H1 (cell line): ENCODE measurements around the gene DAP. TPM values are rescaled to one million over a fixed set of nuclear protein-coding genes. Genes with fewer than 3 reads are reported as not detected.

ENCODE experiments used
- BRCA1 ChIP-seq: IDR thresholded peaks from 2 replicates; pipeline ENCODE4 v1.6.1; 2012; ENCODE audit warnings: low read depth, low read length, improper control_type of control experiment
- EZH2 ChIP-seq: fragments of 200-600 bp; sonication (generic); IDR thresholded peaks from 2 replicates; pipeline ENCODE4 v1.7.1; 2012; ENCODE audit warnings: low read depth, mild to moderate bottlenecking, moderate library complexity, low read length, inconsistent platforms; ENCODE audit not compliant: severe bottlenecking
- GABPA ChIP-seq: IDR thresholded peaks from 2 replicates; pipeline ENCODE4 v1.6.1; 2011; ENCODE audit warnings: mild to moderate bottlenecking, low read length, moderate library complexity, borderline replicate concordance; ENCODE audit not compliant: insufficient read depth
- JUN ChIP-seq: IDR thresholded peaks from 2 replicates; pipeline ENCODE4 v1.6.1; 2011; ENCODE audit warnings: low read depth, mild to moderate bottlenecking, improper control_type of control experiment, low read length
- RNF2 ChIP-seq: fragments of 200-900, 300-1000 bp; sonication (generic); IDR thresholded peaks from 2 replicates; pipeline ENCODE4 v1.7.1; 2016; ENCODE audit warnings: borderline replicate concordance, low read depth, mild to moderate bottlenecking, antibody characterized with exemption, low read length; ENCODE audit not compliant: poor library complexity, severe bottlenecking; ENCODE audit errors: missing control alignments
- SIRT6 ChIP-seq: IDR thresholded peaks from one replicate; pipeline ENCODE4 v1.7.1; 2012; ENCODE audit warnings: low read length, inconsistent platforms
- SP4 ChIP-seq: IDR thresholded peaks from 2 replicates; pipeline ENCODE4 v1.6.1; 2012; ENCODE audit warnings: low read length, inconsistent platforms
- YY1 ChIP-seq: IDR thresholded peaks from 2 replicates; pipeline ENCODE4 v1.6.1; 2011; ENCODE audit warnings: low read depth, mild to moderate bottlenecking, low read length
- polyA plus RNA-seq, 7 experiments: library from polyadenylated mRNA; depleted of rRNA in 3 of 7; stranded (reverse) in 5 of 7; unstranded in 2 of 7; fragments of >200 nt in 5 of 7; fragments of 200-250 nt in 2 of 7; gene quantifications; 1 replicate in 5 of 7; 2 replicates in 1 of 7; 4 replicates in 1 of 7; pipeline versions ENCODE4 v1.2.1 to v1.2.3, GENCODE V29; 2011 to 2013; ENCODE audit warnings: missing spikeins in 2 of 7, mixed read lengths in 2 of 7
- total RNA-seq: library from RNA; stranded (reverse); fragmentation: NEBNext Ultra II Directional; extraction: Animal tissue kit (Norgen Biotek cat#: 25700); gene quantifications from 2 replicates; pipeline ENCODE4 v1.2.1, GENCODE V29; 2021
- TF ChIP-seq, protein P1 (sequence below): fragments of 300-600 bp; sonication (generic); IDR thresholded peaks from 2 replicates; pipeline ENCODE4 v1.7.1; 2012; ENCODE audit warnings: low read length, moderate library complexity, mild to moderate bottlenecking, inconsistent platforms; ENCODE audit not compliant: insufficient replicate concordance

The DAP gene
- total and polyA plus RNA-seq, 2 of the 8 experiments (the other 6 are each of a cell fraction or from before 2014, with no cell fraction given) = 26.2 to 44.4 TPM

DNA sequence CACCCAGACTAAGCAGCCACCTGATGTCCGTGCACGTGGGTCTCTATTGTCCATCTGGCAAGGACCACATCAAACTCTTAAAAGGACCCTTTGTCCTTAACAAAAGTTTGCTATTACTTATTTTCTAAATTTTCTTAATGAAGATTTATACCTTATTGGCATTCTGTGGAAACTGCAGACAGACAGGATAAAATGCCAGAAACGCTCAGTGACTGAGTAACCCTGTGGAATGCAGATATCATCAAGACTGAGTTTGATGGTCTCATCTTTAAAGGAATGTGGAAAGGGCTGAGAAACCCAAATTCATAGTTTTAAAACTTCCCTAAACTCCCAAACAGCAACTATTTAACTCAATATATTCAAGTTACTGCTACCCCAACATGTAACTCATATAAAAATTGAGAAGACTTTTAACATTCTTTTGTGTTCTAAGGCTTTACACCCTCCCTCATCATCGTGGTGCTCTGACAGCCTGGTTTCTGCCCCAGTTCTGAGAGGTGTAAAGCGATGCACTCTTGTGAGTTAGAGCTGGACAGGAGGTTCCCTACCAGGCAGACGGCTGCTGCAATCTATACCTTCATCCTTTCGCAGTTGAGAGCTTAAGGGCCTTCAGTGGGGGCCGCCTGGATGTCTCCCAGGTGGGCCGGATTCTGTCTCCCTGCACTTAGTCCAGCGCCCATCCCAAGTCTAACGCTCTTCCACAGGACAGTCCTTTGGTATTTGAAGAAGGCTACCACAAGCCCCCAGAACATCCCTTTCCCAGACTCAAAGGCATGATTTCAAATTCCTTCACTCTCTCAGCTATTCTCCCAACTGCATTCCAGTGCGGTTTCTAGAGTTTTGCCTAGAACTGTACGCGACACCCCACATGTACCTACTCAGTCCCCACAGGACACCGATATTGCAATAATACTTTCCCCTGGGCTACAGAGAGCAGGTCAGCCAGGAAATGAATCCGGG lies 68.9 kb downstream of the DAP start (continued):
- TF ChIP-seq, protein P1, sequence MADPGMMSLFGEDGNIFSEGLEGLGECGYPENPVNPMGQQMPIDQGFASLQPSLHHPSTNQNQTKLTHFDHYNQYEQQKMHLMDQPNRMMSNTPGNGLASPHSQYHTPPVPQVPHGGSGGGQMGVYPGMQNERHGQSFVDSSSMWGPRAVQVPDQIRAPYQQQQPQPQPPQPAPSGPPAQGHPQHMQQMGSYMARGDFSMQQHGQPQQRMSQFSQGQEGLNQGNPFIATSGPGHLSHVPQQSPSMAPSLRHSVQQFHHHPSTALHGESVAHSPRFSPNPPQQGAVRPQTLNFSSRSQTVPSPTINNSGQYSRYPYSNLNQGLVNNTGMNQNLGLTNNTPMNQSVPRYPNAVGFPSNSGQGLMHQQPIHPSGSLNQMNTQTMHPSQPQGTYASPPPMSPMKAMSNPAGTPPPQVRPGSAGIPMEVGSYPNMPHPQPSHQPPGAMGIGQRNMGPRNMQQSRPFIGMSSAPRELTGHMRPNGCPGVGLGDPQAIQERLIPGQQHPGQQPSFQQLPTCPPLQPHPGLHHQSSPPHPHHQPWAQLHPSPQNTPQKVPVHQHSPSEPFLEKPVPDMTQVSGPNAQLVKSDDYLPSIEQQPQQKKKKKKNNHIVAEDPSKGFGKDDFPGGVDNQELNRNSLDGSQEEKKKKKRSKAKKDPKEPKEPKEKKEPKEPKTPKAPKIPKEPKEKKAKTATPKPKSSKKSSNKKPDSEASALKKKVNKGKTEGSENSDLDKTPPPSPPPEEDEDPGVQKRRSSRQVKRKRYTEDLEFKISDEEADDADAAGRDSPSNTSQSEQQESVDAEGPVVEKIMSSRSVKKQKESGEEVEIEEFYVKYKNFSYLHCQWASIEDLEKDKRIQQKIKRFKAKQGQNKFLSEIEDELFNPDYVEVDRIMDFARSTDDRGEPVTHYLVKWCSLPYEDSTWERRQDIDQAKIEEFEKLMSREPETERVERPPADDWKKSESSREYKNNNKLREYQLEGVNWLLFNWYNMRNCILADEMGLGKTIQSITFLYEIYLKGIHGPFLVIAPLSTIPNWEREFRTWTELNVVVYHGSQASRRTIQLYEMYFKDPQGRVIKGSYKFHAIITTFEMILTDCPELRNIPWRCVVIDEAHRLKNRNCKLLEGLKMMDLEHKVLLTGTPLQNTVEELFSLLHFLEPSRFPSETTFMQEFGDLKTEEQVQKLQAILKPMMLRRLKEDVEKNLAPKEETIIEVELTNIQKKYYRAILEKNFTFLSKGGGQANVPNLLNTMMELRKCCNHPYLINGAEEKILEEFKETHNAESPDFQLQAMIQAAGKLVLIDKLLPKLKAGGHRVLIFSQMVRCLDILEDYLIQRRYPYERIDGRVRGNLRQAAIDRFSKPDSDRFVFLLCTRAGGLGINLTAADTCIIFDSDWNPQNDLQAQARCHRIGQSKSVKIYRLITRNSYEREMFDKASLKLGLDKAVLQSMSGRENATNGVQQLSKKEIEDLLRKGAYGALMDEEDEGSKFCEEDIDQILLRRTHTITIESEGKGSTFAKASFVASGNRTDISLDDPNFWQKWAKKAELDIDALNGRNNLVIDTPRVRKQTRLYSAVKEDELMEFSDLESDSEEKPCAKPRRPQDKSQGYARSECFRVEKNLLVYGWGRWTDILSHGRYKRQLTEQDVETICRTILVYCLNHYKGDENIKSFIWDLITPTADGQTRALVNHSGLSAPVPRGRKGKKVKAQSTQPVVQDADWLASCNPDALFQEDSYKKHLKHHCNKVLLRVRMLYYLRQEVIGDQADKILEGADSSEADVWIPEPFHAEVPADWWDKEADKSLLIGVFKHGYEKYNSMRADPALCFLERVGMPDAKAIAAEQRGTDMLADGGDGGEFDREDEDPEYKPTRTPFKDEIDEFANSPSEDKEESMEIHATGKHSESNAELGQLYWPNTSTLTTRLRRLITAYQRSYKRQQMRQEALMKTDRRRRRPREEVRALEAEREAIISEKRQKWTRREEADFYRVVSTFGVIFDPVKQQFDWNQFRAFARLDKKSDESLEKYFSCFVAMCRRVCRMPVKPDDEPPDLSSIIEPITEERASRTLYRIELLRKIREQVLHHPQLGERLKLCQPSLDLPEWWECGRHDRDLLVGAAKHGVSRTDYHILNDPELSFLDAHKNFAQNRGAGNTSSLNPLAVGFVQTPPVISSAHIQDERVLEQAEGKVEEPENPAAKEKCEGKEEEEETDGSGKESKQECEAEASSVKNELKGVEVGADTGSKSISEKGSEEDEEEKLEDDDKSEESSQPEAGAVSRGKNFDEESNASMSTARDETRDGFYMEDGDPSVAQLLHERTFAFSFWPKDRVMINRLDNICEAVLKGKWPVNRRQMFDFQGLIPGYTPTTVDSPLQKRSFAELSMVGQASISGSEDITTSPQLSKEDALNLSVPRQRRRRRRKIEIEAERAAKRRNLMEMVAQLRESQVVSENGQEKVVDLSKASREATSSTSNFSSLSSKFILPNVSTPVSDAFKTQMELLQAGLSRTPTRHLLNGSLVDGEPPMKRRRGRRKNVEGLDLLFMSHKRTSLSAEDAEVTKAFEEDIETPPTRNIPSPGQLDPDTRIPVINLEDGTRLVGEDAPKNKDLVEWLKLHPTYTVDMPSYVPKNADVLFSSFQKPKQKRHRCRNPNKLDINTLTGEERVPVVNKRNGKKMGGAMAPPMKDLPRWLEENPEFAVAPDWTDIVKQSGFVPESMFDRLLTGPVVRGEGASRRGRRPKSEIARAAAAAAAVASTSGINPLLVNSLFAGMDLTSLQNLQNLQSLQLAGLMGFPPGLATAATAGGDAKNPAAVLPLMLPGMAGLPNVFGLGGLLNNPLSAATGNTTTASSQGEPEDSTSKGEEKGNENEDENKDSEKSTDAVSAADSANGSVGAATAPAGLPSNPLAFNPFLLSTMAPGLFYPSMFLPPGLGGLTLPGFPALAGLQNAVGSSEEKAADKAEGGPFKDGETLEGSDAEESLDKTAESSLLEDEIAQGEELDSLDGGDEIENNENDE = no peak
- TF ChIP-seq BRCA1 = no peak
- no peak for TF ChIP-seq EZH2
- no peak for TF ChIP-seq JUN
- no peak for TF ChIP-seq RNF2
- no peak for TF ChIP-seq SP4
- TF ChIP-seq YY1 = no peak
- TF ChIP-seq GABPA = no peak
- TF ChIP-seq SIRT6 = no peak
